IMR-90 (cell line): ENCODE data around the gene ZDHHC19.
"Not testable (repeated sequence)": the region's sequence is repeated elsewhere in the genome, so short reads cannot be mapped to it uniquely, and the experiment has no call there.

Source experiments
- BHLHE40 ChIP-seq: fragments of 150-350 bp; IDR thresholded peaks from 2 replicates; pipeline ENCODE4 v1.6.1; 2016; ENCODE audit warnings: mild to moderate bottlenecking, low read depth, low read length
- CEBPB ChIP-seq: IDR thresholded peaks from 2 replicates; pipeline ENCODE4 v1.6.1; 2012; ENCODE audit warnings: low read depth, low read length, improper control_type of control experiment
- CHD1 ChIP-seq: IDR thresholded peaks from 2 replicates; pipeline ENCODE4 v1.6.1; 2012; ENCODE audit warnings: low read depth, low read length, improper control_type of control experiment
- FOS ChIP-seq: fragments of 150-350 bp; IDR thresholded peaks from 2 replicates; pipeline ENCODE4 v1.6.1; 2016; ENCODE audit warnings: low read depth, low read length
- MAFK ChIP-seq: IDR thresholded peaks from 2 replicates; pipeline ENCODE4 v1.6.1; 2012; ENCODE audit warnings: low read depth, low read length, improper control_type of control experiment
- MAZ ChIP-seq: IDR thresholded peaks from 2 replicates; pipeline ENCODE4 v1.6.1; 2012; ENCODE audit warnings: low read depth, mild to moderate bottlenecking, low read length, improper control_type of control experiment, moderate library complexity, borderline replicate concordance
- MXI1 ChIP-seq: IDR thresholded peaks from 2 replicates; pipeline ENCODE4 v1.6.1; 2012; ENCODE audit warnings: low read depth, mild to moderate bottlenecking, low read length, moderate library complexity, borderline replicate concordance
- NFE2L2 ChIP-seq: fragments of 150-350 bp; IDR thresholded peaks from 2 replicates; pipeline ENCODE4 v1.6.1; 2016; ENCODE audit warnings: low read depth, mild to moderate bottlenecking, low read length
- POLR2A ChIP-seq: IDR thresholded peaks from 2 replicates; pipeline ENCODE4 v1.6.1; 2012; ENCODE audit warnings: mild to moderate bottlenecking, low read depth, low read length
- RAD21 ChIP-seq: IDR thresholded peaks from 2 replicates; pipeline ENCODE4 v1.6.1; 2012; ENCODE audit warnings: low read length, improper control_type of control experiment
- RFX5 ChIP-seq: IDR thresholded peaks from 2 replicates; pipeline ENCODE4 v1.8.0; 2012; ENCODE audit warnings: low read depth, mild to moderate bottlenecking, low read length, moderate library complexity
- SMC3 ChIP-seq: fragments of 150-350 bp; IDR thresholded peaks from 2 replicates; pipeline ENCODE4 v1.6.1; 2016; ENCODE audit warnings: low read depth, mild to moderate bottlenecking, antibody characterized with exemption, low read length, moderate library complexity
- TF ChIP-seq, protein P1 (sequence below): conservative IDR thresholded peaks from 2 replicates; pipeline ENCODE4 v1.5.1; 2012; ENCODE audit warnings: mild to moderate bottlenecking, low read depth, low read length, improper control_type of control experiment
- TF ChIP-seq, protein P2 (sequence below): fragments of 150-350 bp; IDR thresholded peaks from 2 replicates; pipeline ENCODE4 v1.6.1; 2017; ENCODE audit warnings: mild to moderate bottlenecking, antibody characterized with exemption, low read length, low read depth

DNA sequence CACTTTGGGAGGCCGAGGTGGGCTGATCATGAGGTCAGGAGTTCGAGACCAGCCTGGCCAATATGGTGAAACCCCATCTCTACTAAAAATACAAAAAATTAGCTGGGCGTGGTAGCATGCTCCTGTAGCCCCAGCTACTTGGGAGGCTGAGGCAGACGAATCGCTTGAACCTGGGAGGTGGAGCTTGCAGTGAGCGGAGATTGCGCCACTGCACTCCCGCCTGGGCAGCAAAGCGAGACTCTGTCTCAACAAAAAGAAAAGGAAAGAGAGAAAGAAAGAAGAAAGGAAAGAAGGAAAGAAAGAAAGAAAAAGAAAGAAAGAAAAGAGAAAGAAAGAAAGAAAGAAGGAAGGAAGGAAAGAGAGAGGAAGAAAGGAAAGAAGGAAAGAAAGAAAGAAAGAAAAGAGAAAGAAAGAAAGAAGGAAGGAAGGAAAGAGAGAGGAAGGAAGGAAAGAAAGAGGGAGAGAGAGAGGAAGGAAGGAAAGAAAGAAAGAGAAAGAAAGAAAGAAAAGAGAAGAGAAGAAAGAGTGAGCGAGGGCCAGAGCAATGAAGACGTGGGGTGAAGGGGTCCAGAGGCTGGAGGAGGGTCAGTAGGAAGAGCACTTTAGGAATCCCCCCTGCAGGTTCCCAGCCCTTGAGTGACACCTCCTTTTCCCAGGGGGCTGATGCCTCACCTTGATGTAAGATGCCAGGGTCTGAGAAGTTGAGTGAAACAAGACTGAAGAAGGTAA, 1.1 kb downstream of the ZDHHC19 start:
- TF ChIP-seq, protein P1, sequence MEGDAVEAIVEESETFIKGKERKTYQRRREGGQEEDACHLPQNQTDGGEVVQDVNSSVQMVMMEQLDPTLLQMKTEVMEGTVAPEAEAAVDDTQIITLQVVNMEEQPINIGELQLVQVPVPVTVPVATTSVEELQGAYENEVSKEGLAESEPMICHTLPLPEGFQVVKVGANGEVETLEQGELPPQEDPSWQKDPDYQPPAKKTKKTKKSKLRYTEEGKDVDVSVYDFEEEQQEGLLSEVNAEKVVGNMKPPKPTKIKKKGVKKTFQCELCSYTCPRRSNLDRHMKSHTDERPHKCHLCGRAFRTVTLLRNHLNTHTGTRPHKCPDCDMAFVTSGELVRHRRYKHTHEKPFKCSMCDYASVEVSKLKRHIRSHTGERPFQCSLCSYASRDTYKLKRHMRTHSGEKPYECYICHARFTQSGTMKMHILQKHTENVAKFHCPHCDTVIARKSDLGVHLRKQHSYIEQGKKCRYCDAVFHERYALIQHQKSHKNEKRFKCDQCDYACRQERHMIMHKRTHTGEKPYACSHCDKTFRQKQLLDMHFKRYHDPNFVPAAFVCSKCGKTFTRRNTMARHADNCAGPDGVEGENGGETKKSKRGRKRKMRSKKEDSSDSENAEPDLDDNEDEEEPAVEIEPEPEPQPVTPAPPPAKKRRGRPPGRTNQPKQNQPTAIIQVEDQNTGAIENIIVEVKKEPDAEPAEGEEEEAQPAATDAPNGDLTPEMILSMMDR, result not testable (repeated sequence)
- not testable (repeated sequence) for TF ChIP-seq POLR2A, CEBPB, MXI1, RAD21, CHD1, NFE2L2, RFX5, BHLHE40, FOS, SMC3, MAFK, MAZ
- TF ChIP-seq, protein P2, sequence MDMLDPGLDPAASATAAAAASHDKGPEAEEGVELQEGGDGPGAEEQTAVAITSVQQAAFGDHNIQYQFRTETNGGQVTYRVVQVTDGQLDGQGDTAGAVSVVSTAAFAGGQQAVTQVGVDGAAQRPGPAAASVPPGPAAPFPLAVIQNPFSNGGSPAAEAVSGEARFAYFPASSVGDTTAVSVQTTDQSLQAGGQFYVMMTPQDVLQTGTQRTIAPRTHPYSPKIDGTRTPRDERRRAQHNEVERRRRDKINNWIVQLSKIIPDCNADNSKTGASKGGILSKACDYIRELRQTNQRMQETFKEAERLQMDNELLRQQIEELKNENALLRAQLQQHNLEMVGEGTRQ, result not testable (repeated sequence)
